Neuronal stem cell (in vitro differentiated cells): ENCODE measurements around the gene CHN2.

ENCODE experiments used
- DNase-seq: peaks from one replicate; pipeline ENCODE4 v3.0.0-alpha.2; 2013; ENCODE audit warnings: low spot score
- H2AFZ ChIP-seq: one replicate; pipeline ENCODE4 v1.6.1; 2013; ENCODE audit warnings: mild to moderate bottlenecking, low read length, inconsistent platforms
- H2AK5ac ChIP-seq: 2 replicates; pipeline ENCODE4 v1.6.1; 2013; ENCODE audit warnings: low read depth, mild to moderate bottlenecking, inconsistent platforms, low read length, moderate library complexity, mixed read lengths
- H2BK120ac ChIP-seq: 2 replicates; pipeline ENCODE4 v1.6.1; 2013; ENCODE audit warnings: low read depth, mild to moderate bottlenecking, inconsistent platforms, low read length, moderate library complexity, mixed read lengths
- H2BK12ac ChIP-seq: one replicate; pipeline ENCODE4 v1.6.1; 2013; ENCODE audit warnings: low read length, inconsistent platforms
- H2BK15ac ChIP-seq: 2 replicates; pipeline ENCODE4 v1.6.1; 2013; ENCODE audit warnings: mild to moderate bottlenecking, low read length, inconsistent platforms, mixed read lengths
- H2BK5ac ChIP-seq: one replicate; pipeline ENCODE4 v1.6.1; 2013; ENCODE audit warnings: inconsistent platforms, mild to moderate bottlenecking, low read length, moderate library complexity
- H3K14ac ChIP-seq: one replicate; pipeline ENCODE4 v1.6.1; 2013; ENCODE audit warnings: low read length, inconsistent platforms
- H3K18ac ChIP-seq: 2 replicates; pipeline ENCODE4 v1.6.1; 2013; ENCODE audit warnings: low read length, inconsistent platforms
- H3K23ac ChIP-seq: 2 replicates; pipeline ENCODE4 v1.6.1; 2013; ENCODE audit warnings: low read depth, mild to moderate bottlenecking, mixed read lengths, low read length, inconsistent platforms; ENCODE audit not compliant: poor library complexity
- H3K27ac ChIP-seq: replicated peaks from 3 replicates; pipeline ENCODE4 v1.5.1; 2013; ENCODE audit warnings: low read length, inconsistent platforms
- H3K27me3 ChIP-seq, 3 experiments: 2 replicates each; pipeline ENCODE4 v1.6.1; 2013; ENCODE audit warnings: low read length in 3 of 3, mild to moderate bottlenecking in 2 of 3, inconsistent platforms in 1 of 3, low read depth in 1 of 3, mixed read lengths in 1 of 3, moderate library complexity in 1 of 3; ENCODE audit not compliant: control insufficient read depth in 3 of 3, insufficient read depth in 3 of 3
- H3K36me3 ChIP-seq, 2 donors: replicated peaks in 1 of 2; 2 replicates each; pipeline ENCODE4 v1.6.1; 2013; ENCODE audit warnings: low read length in 2 of 2; ENCODE audit not compliant: control insufficient read depth in 2 of 2, insufficient read depth in 2 of 2
- H3K4ac ChIP-seq: 2 replicates; pipeline ENCODE4 v1.6.1; 2013; ENCODE audit warnings: inconsistent platforms, mild to moderate bottlenecking, low read length, moderate library complexity
- H3K4me1 ChIP-seq, 2 donors: 1 replicate in 1 of 2; 2 replicates in 1 of 2; pipeline ENCODE4 v1.6.1; 2013; ENCODE audit warnings: low read length in 2 of 2, low read depth in 1 of 2; ENCODE audit not compliant: control insufficient read depth in 2 of 2, insufficient read depth in 1 of 2
- H3K4me2 ChIP-seq: one replicate; pipeline ENCODE4 v1.6.1; 2013; ENCODE audit warnings: mild to moderate bottlenecking, low read length, inconsistent platforms; ENCODE audit not compliant: insufficient read depth, poor library complexity, severe bottlenecking
- H3K4me3 ChIP-seq, 2 donors: 2 replicates each; pipeline ENCODE4 v1.5.1; 2013; ENCODE audit warnings: low read length in 2 of 2, mild to moderate bottlenecking in 2 of 2, inconsistent platforms in 1 of 2, moderate library complexity in 1 of 2
- H3K79me1 ChIP-seq: one replicate; pipeline ENCODE4 v1.6.1; 2013; ENCODE audit warnings: low read depth, mild to moderate bottlenecking, inconsistent platforms, low read length, moderate library complexity
- H3K9ac ChIP-seq: one replicate; pipeline ENCODE4 v1.6.1; 2013; ENCODE audit warnings: mild to moderate bottlenecking, low read depth, low read length, inconsistent platforms; ENCODE audit not compliant: poor library complexity
- H3K9me3 ChIP-seq, 2 donors: replicated peaks in 1 of 2; 2 replicates each; pipeline versions ENCODE3 to v1.6.1; 2013; ENCODE audit warnings: low read length in 2 of 2, mild to moderate bottlenecking in 2 of 2, inconsistent platforms in 1 of 2, low read depth in 1 of 2, mixed read lengths in 1 of 2, moderate library complexity in 1 of 2; ENCODE audit not compliant: control insufficient read depth in 2 of 2, insufficient read depth in 1 of 2
- H4K8ac ChIP-seq: one replicate; pipeline ENCODE4 v1.6.1; 2013; ENCODE audit warnings: low read depth, mild to moderate bottlenecking, inconsistent platforms, low read length, moderate library complexity
- H4K91ac ChIP-seq: one replicate; pipeline ENCODE4 v1.6.1; 2013; ENCODE audit warnings: low read length, low read depth, mild to moderate bottlenecking, inconsistent platforms; ENCODE audit not compliant: poor library complexity
- WGBS, 2 donors: extraction: QIAGEN DNeasy Blood & Tissue Kit; methylation state at CpG; one replicate each; pipeline ENCODE4 v1.1.7; 2013; ENCODE audit warnings: missing lambda C conversion rate in 2 of 2, mixed read lengths in 1 of 2; ENCODE audit not compliant: insufficient read length in 2 of 2, insufficient replicate concordance in 1 of 2; ENCODE audit errors: extremely low coverage in 2 of 2; 5-methylcytosine and 5-hydroxymethylcytosine counted together

Gene CHN2

GRCh38 chr7:29326864-29327263 lies 132.3 kb downstream of the CHN2 start:
- H3K9ac ChIP-seq = no peak overlapping the region
- H4K91ac ChIP-seq = no peak overlapping the region
- H3K4me2 ChIP-seq = no peak overlapping the region
- no peaks in the 10 kb centered on the region for H3K27me3 ChIP-seq
- H2AFZ ChIP-seq = no peak overlapping the region
- no peak overlapping the region for H3K27ac ChIP-seq
- no peak overlapping the region for H3K18ac ChIP-seq
- no peak overlapping the region for H2BK5ac ChIP-seq
- no peak overlapping the region for H4K8ac ChIP-seq
- no peak overlapping the region for H3K14ac ChIP-seq
- H3K4me1 ChIP-seq = peaks cover 0 to 1% of the 10 kb centered on the region in 2 donors
- no peak overlapping the region for H3K4ac ChIP-seq
- no peak overlapping the region for H3K4me3 ChIP-seq
- H3K23ac ChIP-seq = no peak overlapping the region
- no peak overlapping the region for H2BK120ac ChIP-seq
- no peak overlapping the region for H2AK5ac ChIP-seq
- H3K36me3 ChIP-seq = no peaks in the 10 kb centered on the region
- H2BK12ac ChIP-seq = no peak overlapping the region
- WGBS, 2 donors = no CpG with 5 or more reads among the region's 1 CpG
- no peaks in the 10 kb centered on the region for H3K79me1 ChIP-seq
- DNase-seq = no peak
- H2BK15ac ChIP-seq = no peak overlapping the region
- H3K9me3 ChIP-seq = no peaks in the 10 kb centered on the region

- Histone ChIP-seq H3K18ac (no peak overlapping the region), H2AK5ac (no peak overlapping the region), H2BK12ac (no peak overlapping the region), H3K27ac (no peak overlapping the region), H3K4me3 (no peak overlapping the region), H3K4me1 (peaks cover 0 to 1% of the 10 kb centered on the region in 2 donors), H4K8ac (no peak overlapping the region), H2BK5ac (no peak overlapping the region), H3K23ac (no peak overlapping the region), H2AFZ (no peak overlapping the region), H3K36me3 (no peaks in the 10 kb centered on the region), H3K27me3 (no peaks in the 10 kb centered on the region), H3K9ac (no peak overlapping the region), H3K4me2 (no peak overlapping the region), H4K91ac (no peak overlapping the region), H3K4ac (no peak overlapping the region), H2BK15ac (no peak overlapping the region), H3K79me1 (no peaks in the 10 kb centered on the region), H3K14ac (no peak overlapping the region), H3K9me3 (no peaks in the 10 kb centered on the region), H2BK120ac (no peak overlapping the region)
- no peak for DNase-seq
- no CpG with 5 or more reads among the region's 8 CpGs for WGBS, 2 donors
Measured at GRCh38 chr7:29327455-29327854, 132.9 kb downstream of the CHN2 start.

- H3K23ac ChIP-seq = no peak overlapping the region
- no peak overlapping the region for H2BK5ac ChIP-seq
- no peak for DNase-seq
- no peak overlapping the region for H3K4me2 ChIP-seq
- no peak overlapping the region for H3K9ac ChIP-seq
- H3K27ac ChIP-seq = no peak overlapping the region
- no peak overlapping the region for H2AFZ ChIP-seq
- no peak overlapping the region for H2AK5ac ChIP-seq
- peaks cover 0 to 1% of the 10 kb centered on the region in 2 donors for H3K4me1 ChIP-seq
- no peak overlapping the region for H3K4ac ChIP-seq
- no peak overlapping the region for H4K91ac ChIP-seq
- H3K27me3 ChIP-seq = no peaks in the 10 kb centered on the region
- no peaks in the 10 kb centered on the region for H3K36me3 ChIP-seq
- H2BK15ac ChIP-seq = no peak overlapping the region
- H3K14ac ChIP-seq = no peak overlapping the region
- no peak overlapping the region for H3K4me3 ChIP-seq
- H2BK120ac ChIP-seq = no peak overlapping the region
- no CpG with 5 or more reads among the region's 5 CpGs for WGBS, 2 donors
- no peaks in the 10 kb centered on the region for H3K79me1 ChIP-seq
- no peak overlapping the region for H4K8ac ChIP-seq
- no peak overlapping the region for H2BK12ac ChIP-seq
- H3K18ac ChIP-seq = no peak overlapping the region
- H3K9me3 ChIP-seq = no peaks in the 10 kb centered on the region
Measured at GRCh38 chr7:29328045-29328444, 133.5 kb downstream of the CHN2 start.

- WGBS, 2 donors = no CpG with 5 or more reads among the region's 2 CpGs
- Histone ChIP-seq H3K23ac (no peak overlapping the region), H2BK120ac (no peak overlapping the region), H3K79me1 (no peaks in the 10 kb centered on the region), H3K36me3 (no peaks in the 10 kb centered on the region), H3K4ac (no peak overlapping the region), H3K27ac (no peak overlapping the region), H2BK12ac (no peak overlapping the region), H2BK15ac (no peak overlapping the region), H4K91ac (no peak overlapping the region), H3K4me1 (peaks cover 0 to 1% of the 10 kb centered on the region in 2 donors), H3K9ac (no peak overlapping the region), H2AK5ac (no peak overlapping the region), H3K9me3 (no peaks in the 10 kb centered on the region), H2BK5ac (no peak overlapping the region), H4K8ac (no peak overlapping the region), H3K4me2 (no peak overlapping the region), H3K27me3 (no peaks in the 10 kb centered on the region), H3K18ac (no peak overlapping the region), H3K4me3 (no peak overlapping the region), H3K14ac (no peak overlapping the region), H2AFZ (no peak overlapping the region)
- DNase-seq = no peak
Measured at GRCh38 chr7:29328811-29329210, 134.2 kb downstream of the CHN2 start.
